Muscle layer of duodenum (tissue), 2 donors: ENCODE results near the gene FOXF1.
A peak's percentile ranks its signal among the peaks of the same experiment; 100 is the strongest.

Source experiments
- H3K27ac ChIP-seq: one replicate; pipeline ENCODE4 v1.7.0; 2013; ENCODE audit warnings: mild to moderate bottlenecking, low read length
- H3K27me3 ChIP-seq: one replicate; pipeline ENCODE4 v1.7.0; 2013; ENCODE audit warnings: low read depth, mild to moderate bottlenecking, control low read depth, low read length
- H3K36me3 ChIP-seq, 2 donors: one replicate each; pipeline ENCODE4 v1.7.0; 2013; ENCODE audit warnings: low read length in 2 of 2, control low read depth in 1 of 2, mild to moderate bottlenecking in 1 of 2; ENCODE audit not compliant: insufficient read depth in 2 of 2, control insufficient read depth in 1 of 2
- H3K4me1 ChIP-seq, 2 donors: one replicate each; pipeline ENCODE4 v1.7.0; 2013; ENCODE audit warnings: low read length in 2 of 2, mild to moderate bottlenecking in 2 of 2, control low read depth in 1 of 2, moderate library complexity in 1 of 2; ENCODE audit not compliant: insufficient read depth in 2 of 2, control insufficient read depth in 1 of 2
- H3K4me3 ChIP-seq, 2 donors: one replicate each; pipeline ENCODE4 v1.7.0; 2013; ENCODE audit warnings: low read length in 2 of 2, low read depth in 1 of 2, mild to moderate bottlenecking in 1 of 2
- H3K9me3 ChIP-seq, 2 donors: one replicate each; pipeline ENCODE4 v1.7.0; 2013; ENCODE audit warnings: low read length in 2 of 2, control low read depth in 1 of 2, mild to moderate bottlenecking in 1 of 2; ENCODE audit not compliant: control insufficient read depth in 1 of 2
- donor health status: healthy.

The FOXF1 gene

GRCh38 chr16:86521236-86522197 lies 11.2 kb downstream of the FOXF1 start:
- Histone ChIP-seq H3K4me1 (peaks cover 7 to 40% of the 10 kb centered on the region in 2 donors), H3K36me3 (no peaks in the 10 kb centered on the region), H3K27me3 (peaks cover 5% of the 10 kb centered on the region), H3K27ac (no peak overlapping the region), H3K9me3 (no peaks in the 10 kb centered on the region), H3K4me3 (no peak overlapping the region)

GRCh38 chr16:86522634-86523033 lies 12.3 kb downstream of the FOXF1 start:
- H3K9me3 ChIP-seq: no peaks in the 10 kb centered on the region
- H3K27me3 ChIP-seq: no peaks in the 10 kb centered on the region
- H3K4me1 ChIP-seq: peaks cover 7 to 36% of the 10 kb centered on the region in 2 donors
- no peaks in the 10 kb centered on the region for H3K36me3 ChIP-seq
- H3K4me3 ChIP-seq: no peak overlapping the region
- H3K27ac ChIP-seq: no peak overlapping the region

- H3K27me3 ChIP-seq: no peaks in the 10 kb centered on the region
These were observed 12.9 kb downstream of the FOXF1 start for GRCh38 chr16:86523166-86523740.

GRCh38 chr16:86524029-86524428 lies 13.7 kb downstream of the FOXF1 start:
- Histone ChIP-seq H3K36me3 (no peaks in the 10 kb centered on the region), H3K9me3 (no peaks in the 10 kb centered on the region), H3K27me3 (no peaks in the 10 kb centered on the region), H3K27ac (no peak overlapping the region), H3K4me3 (no peak overlapping the region), H3K4me1 (peaks cover 4 to 26% of the 10 kb centered on the region in 2 donors)

More at GRCh38 chr16:86523166-86523740, 12.9 kb downstream of the FOXF1 start:
- Histone ChIP-seq H3K4me3 (no peak overlapping the region), H3K36me3 (no peaks in the 10 kb centered on the region), H3K27ac (no peak overlapping the region), H3K4me1 (peaks cover 4 to 30% of the 10 kb centered on the region in 2 donors), H3K9me3 (no peaks in the 10 kb centered on the region)

- no peak overlapping the region for H3K27ac ChIP-seq
- H3K4me1 ChIP-seq: peaks cover 0 to 10% of the 10 kb centered on the region in 2 donors
- no peaks in the 10 kb centered on the region for H3K9me3 ChIP-seq
- H3K36me3 ChIP-seq: no peaks in the 10 kb centered on the region
- no peaks in the 10 kb centered on the region for H3K27me3 ChIP-seq
- no peak overlapping the region for H3K4me3 ChIP-seq
These were observed 15.4 kb downstream of the FOXF1 start for GRCh38 chr16:86525696-86526095.

- Histone ChIP-seq H3K4me1 (peaks cover 0 to 15% of the 10 kb centered on the region in 2 donors), H3K27me3 (no peaks in the 10 kb centered on the region), H3K36me3 (peaks cover 0 to 4% of the 10 kb centered on the region in 2 donors), H3K9me3 (no peaks in the 10 kb centered on the region), H3K27ac (no peak overlapping the region), H3K4me3 (no peak overlapping the region)
These were observed 17.0 kb downstream of the FOXF1 start for GRCh38 chr16:86527366-86527765.

- H3K4me3 ChIP-seq: no peak overlapping the region
- H3K36me3 ChIP-seq: peaks cover 0 to 4% of the 10 kb centered on the region in 2 donors
- H3K27ac ChIP-seq: no peak overlapping the region
- no peaks in the 10 kb centered on the region for H3K27me3 ChIP-seq
- no peaks in the 10 kb centered on the region for H3K9me3 ChIP-seq
- peaks cover 0 to 12% of the 10 kb centered on the region in 2 donors for H3K4me1 ChIP-seq
These were observed 18.0 kb downstream of the FOXF1 start for GRCh38 chr16:86528061-86528929.

- Histone ChIP-seq H3K27ac (no peak overlapping the region), H3K36me3 (peaks cover 0 to 4% of the 10 kb centered on the region in 2 donors), H3K9me3 (no peaks in the 10 kb centered on the region), H3K27me3 (no peaks in the 10 kb centered on the region), H3K4me1 (peaks cover 0 to 6% of the 10 kb centered on the region in 2 donors), H3K4me3 (no peak overlapping the region)
These were observed 18.8 kb downstream of the FOXF1 start for GRCh38 chr16:86529160-86529559.

- Histone ChIP-seq H3K4me3 (no peak overlapping the region), H3K27ac (no peak overlapping the region), H3K4me1 (peaks cover 0 to 6% of the 10 kb centered on the region in 2 donors), H3K36me3 (peaks cover 0 to 4% of the 10 kb centered on the region in 2 donors), H3K9me3 (no peaks in the 10 kb centered on the region), H3K27me3 (no peaks in the 10 kb centered on the region)
These were observed 20.2 kb downstream of the FOXF1 start for GRCh38 chr16:86530251-86531190.

GRCh38 chr16:86531191-86531545 lies 20.8 kb downstream of the FOXF1 start:
- Histone ChIP-seq H3K27me3 (no peaks in the 10 kb centered on the region), H3K4me1 (peaks cover 0 to 6% of the 10 kb centered on the region in 2 donors), H3K4me3 (no peak overlapping the region), H3K36me3 (peaks cover 0 to 7% of the 10 kb centered on the region in 2 donors), H3K9me3 (no peaks in the 10 kb centered on the region), H3K27ac (peak overlapping the region; percentile 16)
